A549 (cell line): ENCODE data around the gene TSPAN18. TPM values are rescaled to one million over a fixed set of nuclear protein-coding genes. Genes with fewer than 3 reads are reported as not detected.

Experiments
- ATAC-seq, 2 experiments: fragments of 200-7000 bp in 1 of 2; fragments of >200 bp in 1 of 2; cut with Nextera tagmentation in 1 of 2; cut with Tn5 transposase in 1 of 2; 3 replicates each; pipeline versions ENCODE4 v1.8.0 to v1.9.1; 2018 to 2020; ENCODE audit warnings: mild to moderate bottlenecking in 1 of 2, moderate library complexity in 1 of 2
- CTCF ChIA-PET: fragments of 300-600 bp; sonication (Branson Sonifier 250); formaldehyde crosslinking; extraction: SDS; loops from one replicate; lab custom pipeline; 2021; ENCODE audit warnings: antibody characterized with exemption, inconsistent platforms; lab: Yijun Ruan, JAX
- POLR2A ChIA-PET: fragments of 350-600 bp; formaldehyde crosslinking; extraction: SDS; loops from one replicate; lab custom pipeline; 2021; ENCODE audit warnings: antibody characterized with exemption, inconsistent platforms; lab: Yijun Ruan, JAX
- DNase-seq, 2 experiments: peaks; one replicate each; pipeline versions ENCODE4 v3.0.0 to v3.0.0-alpha.2; 2011 to 2016; ENCODE audit warnings: low read depth in 1 of 2, low spot score in 1 of 2
- FAIRE-seq: peaks from 2 replicates; lab custom pipeline; 2011; peaks lifted over from hg19 to GRCh38; lab: Jason Lieb, UNC
- H3K27ac ChIP-seq, 2 experiments: fragments of >200 bp; sonication (Bioruptor Twin); formaldehyde crosslinking; 3 replicates each; pipeline ENCODE4 v1.5.1; 2016 to 2017
- H3K4me1 ChIP-seq: fragments of >200 bp; sonication (Bioruptor Twin); formaldehyde crosslinking; 3 replicates; pipeline ENCODE4 v1.6.1; 2016
- H3K4me2 ChIP-seq: fragments of >200 bp; sonication (Bioruptor Twin); formaldehyde crosslinking; 3 replicates; pipeline ENCODE4 v1.6.1; 2016
- H3K4me3 ChIP-seq: fragments of >200 bp; sonication (Bioruptor Twin); formaldehyde crosslinking; 3 replicates; pipeline ENCODE4 v1.5.1; 2016
- H3K9me3 ChIP-seq: fragments of >200 bp; sonication (Bioruptor Twin); formaldehyde crosslinking; 3 replicates; pipeline ENCODE4 v1.6.1; 2016
- BCL3 ChIP-seq: fragments of >200 bp; sonication (Bioruptor Twin); formaldehyde crosslinking; IDR thresholded peaks from 3 replicates; pipeline ENCODE4 v1.6.1; 2016
- BHLHE40 ChIP-seq: IDR thresholded peaks from 2 replicates; pipeline ENCODE4 v1.6.1; 2012; ENCODE audit warnings: low read depth, low read length, inconsistent platforms
- CBX8 ChIP-seq: fragments of 200-600 bp; sonication (generic); IDR thresholded peaks from 2 replicates; pipeline ENCODE4 v1.6.1; 2016
- CTCF ChIP-seq: fragments of >200 bp; sonication (Bioruptor Twin); formaldehyde crosslinking; IDR thresholded peaks from 3 replicates; pipeline ENCODE4 v1.5.1; 2016
- EHF ChIP-seq: fragments of 250-450 bp; sonication (Bioruptor Pico); IDR thresholded peaks from 2 replicates; pipeline ENCODE4 v1.5.0; 2020; ENCODE audit warnings: mild to moderate bottlenecking
- EHMT2 ChIP-seq: fragments of 200-600 bp; sonication (generic); IDR thresholded peaks from 2 replicates; pipeline ENCODE4 v1.6.1; 2016; ENCODE audit warnings: antibody characterized with exemption, low read depth, mild to moderate bottlenecking, moderate library complexity
- FOSB ChIP-seq: fragments of 250-450 bp; sonication (Bioruptor Pico); IDR thresholded peaks from 2 replicates; pipeline ENCODE4 v1.5.0; 2020; ENCODE audit warnings: mild to moderate bottlenecking, moderate library complexity
- HDAC2 ChIP-seq: fragments of 200-600 bp; sonication (generic); IDR thresholded peaks from 2 replicates; pipeline ENCODE4 v1.6.1; 2016
- HES2 ChIP-seq: fragments of >200 bp; sonication (Bioruptor Twin); formaldehyde crosslinking; IDR thresholded peaks from 2 replicates; pipeline ENCODE4 v1.6.1; 2016
- HMGXB4 ChIP-seq: fragments of 250-450 bp; sonication (Bioruptor Pico); IDR thresholded peaks from 2 replicates; pipeline ENCODE4 v1.5.0; 2021; ENCODE audit warnings: mild to moderate bottlenecking, moderate library complexity, borderline replicate concordance
- JUNB ChIP-seq: fragments of >200 bp; sonication (Bioruptor Twin); formaldehyde crosslinking; IDR thresholded peaks from 2 replicates; pipeline ENCODE4 v1.6.1; 2016
- KDM5A ChIP-seq: fragments of 200-600 bp; sonication (generic); IDR thresholded peaks from 2 replicates; pipeline ENCODE4 v1.6.1; 2016; ENCODE audit warnings: antibody characterized with exemption, mild to moderate bottlenecking
- MAX ChIP-seq: IDR thresholded peaks from 2 replicates; pipeline ENCODE4 v1.6.1; 2012
- NFE2L2 ChIP-seq: fragments of 150-350 bp; conservative IDR thresholded peaks from 2 replicates; pipeline ENCODE4 v1.6.1; 2014; ENCODE audit warnings: low read length
- RAD21 ChIP-seq, 2 experiments: fragments of >200 bp in 1 of 2; sonication (Bioruptor Twin) in 1 of 2; formaldehyde crosslinking in 1 of 2; IDR thresholded peaks in 1 of 2; conservative IDR thresholded peaks in 1 of 2; 2 replicates in 1 of 2; 3 replicates in 1 of 2; pipeline ENCODE4 v1.6.1; 2012 to 2018; ENCODE audit warnings: inconsistent platforms in 1 of 2
- REST ChIP-seq: fragments of 200-600 bp; sonication (generic); IDR thresholded peaks from 2 replicates; pipeline ENCODE4 v1.6.1; 2016; ENCODE audit warnings: antibody characterized with exemption, mild to moderate bottlenecking, moderate library complexity
- SMC3 ChIP-seq: fragments of >200 bp; sonication (Bioruptor Twin); formaldehyde crosslinking; IDR thresholded peaks from 3 replicates; pipeline ENCODE4 v1.6.1; 2018; ENCODE audit warnings: inconsistent platforms
- ZFP36 ChIP-seq: fragments of 450-650 bp; IDR thresholded peaks from 2 replicates; pipeline ENCODE4 v1.6.1; 2014; ENCODE audit warnings: borderline replicate concordance; ENCODE audit not compliant: partially characterized antibody
- ZNF302 ChIP-seq: fragments of 250-450 bp; sonication (Bioruptor Pico); IDR thresholded peaks from 2 replicates; pipeline ENCODE4 v1.9.0; 2021; ENCODE audit warnings: inconsistent platforms, mild to moderate bottlenecking, moderate library complexity
- WGBS: methylation state at CpG from one replicate; pipeline ENCODE4 v1.1.6; 2017; ENCODE audit errors: missing lambda C conversion rate; 5-methylcytosine and 5-hydroxymethylcytosine counted together
- polyA plus RNA-seq, 4 experiments: library from polyadenylated mRNA; depleted of rRNA in 3 of 4; stranded (reverse); fragments of >200 nt; fragmentation: RNase III in 1 of 4; extraction: RNeasy Plus Mini Kit Qiagen cat#74134 plus additional on column Dnase treatment in 1 of 4; gene quantifications; 2 replicates in 3 of 4; 3 replicates in 1 of 4; pipeline ENCODE4 v1.2.3, GENCODE V29; 2011 to 2017

TSPAN18 gene
- polyA plus RNA-seq, 2 of the 4 experiments (the other 2 are of a cell fraction), result 0.81 to 4.5 TPM

DNA sequence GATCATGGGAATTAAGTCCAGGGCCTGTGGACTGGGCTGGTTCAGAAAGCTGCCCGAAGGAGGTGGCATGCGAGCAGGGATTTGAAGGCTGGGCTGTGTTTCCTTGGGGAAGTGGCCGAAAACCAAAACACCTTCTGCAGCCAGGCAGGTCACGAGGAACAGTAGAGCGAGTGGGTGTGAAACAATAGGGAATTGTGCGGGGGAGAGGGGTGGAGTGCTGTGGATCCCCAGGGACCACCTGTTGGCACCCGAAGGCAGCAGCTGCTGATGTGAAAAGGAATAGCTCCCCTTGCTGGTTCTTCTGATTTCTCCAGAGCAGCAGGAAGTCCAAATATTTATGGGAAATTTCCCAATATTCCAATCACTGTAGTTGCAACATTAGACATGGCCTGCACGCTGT lies 199.3 kb downstream of the TSPAN18 start (continued):
- TF ChIP-seq HDAC2 (no peak), REST (no peak), KDM5A (no peak), BHLHE40 (no peak), CBX8 (no peak)
- TF ChIP-seq, all 56 proteins: peak for 0

DNA sequence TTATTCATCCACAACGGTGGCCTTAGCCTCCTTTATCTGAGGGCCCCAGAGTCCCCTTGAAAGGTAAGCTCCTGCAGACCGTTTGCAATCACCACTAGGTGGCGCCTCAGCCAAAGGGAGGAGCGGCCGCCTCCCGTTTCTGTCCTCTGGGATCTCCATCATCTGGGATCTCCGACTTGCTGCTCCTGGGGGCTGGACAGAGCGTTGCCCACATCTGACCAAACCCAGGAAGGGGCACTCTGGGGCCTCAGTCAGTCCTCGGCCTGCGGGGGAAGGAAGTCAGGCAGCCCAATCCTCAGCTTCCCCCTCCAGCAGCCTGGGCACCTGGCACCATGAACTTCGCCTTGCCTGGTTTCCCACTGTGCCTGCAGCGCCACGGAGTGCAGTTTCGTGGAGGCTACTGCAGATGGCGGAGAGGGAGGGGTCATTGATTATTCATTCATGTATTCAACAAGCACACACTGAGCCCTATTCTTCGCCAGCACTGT lies 200.5 kb downstream of the TSPAN18 start:
- TF ChIP-seq SMC3 (peak; percentile 84), EHMT2 (no peak), HES2 (no peak), EHF (CRISPR knock-in tag) (no peak), NFE2L2 (no peak), CTCF (peak; percentile 91), ZFP36 (no peak), RAD21 (conservative IDR thresholded peaks at IDR 0.05 in 1 of 2, IDR thresholded peaks at IDR 0.05 in 1 of 2) (peak; percentile 83 to 89), FOSB (no peak), MAX (no peak), BHLHE40 (no peak), JUNB (no peak), HMGXB4 (CRISPR knock-in tag) (no peak), BCL3 (no peak), ZNF302 (CRISPR knock-in tag) (no peak)
- no peaks in the 10 kb centered on the region for H3K4me1 ChIP-seq
- WGBS, result 11% methylated on average over 16 of the region's 16 CpGs
- peak overlapping the region; percentile 72 for H3K4me2 ChIP-seq
- POLR2A ChIA-PET, result interaction anchor here (0.8 kb wide), 1 partner anchor 9 kb away, joined by 3 read pairs; no protein-coding TSS in a partner anchor
- FAIRE-seq (no peak), ATAC-seq (peak; percentile 86 to 93), DNase-seq (peak; percentile 79 to 84)
- H3K27ac ChIP-seq, result no peak overlapping the region
- H3K4me3 ChIP-seq, result no peak overlapping the region
- CTCF ChIA-PET, result interaction anchor here (0.6 to 24.5 kb wide), 70 partner anchors 10 to 840 kb away, joined by 3 to 1740 read pairs (median 4); partner anchors contain the start of gene SYT13
- no peaks in the 10 kb centered on the region for H3K9me3 ChIP-seq
